Ishikawa (cell line): Measurements from ENCODE around the gene ATRN.

Experiments used
- CEBPB ChIP-seq: IDR thresholded peaks from 2 replicates; pipeline ENCODE4 v1.6.1; 2012
- TF ChIP-seq, protein P1 (sequence below): IDR thresholded peaks from 2 replicates; pipeline ENCODE4 v1.6.1; 2012; ENCODE audit warnings: low read depth, mild to moderate bottlenecking

DNA sequence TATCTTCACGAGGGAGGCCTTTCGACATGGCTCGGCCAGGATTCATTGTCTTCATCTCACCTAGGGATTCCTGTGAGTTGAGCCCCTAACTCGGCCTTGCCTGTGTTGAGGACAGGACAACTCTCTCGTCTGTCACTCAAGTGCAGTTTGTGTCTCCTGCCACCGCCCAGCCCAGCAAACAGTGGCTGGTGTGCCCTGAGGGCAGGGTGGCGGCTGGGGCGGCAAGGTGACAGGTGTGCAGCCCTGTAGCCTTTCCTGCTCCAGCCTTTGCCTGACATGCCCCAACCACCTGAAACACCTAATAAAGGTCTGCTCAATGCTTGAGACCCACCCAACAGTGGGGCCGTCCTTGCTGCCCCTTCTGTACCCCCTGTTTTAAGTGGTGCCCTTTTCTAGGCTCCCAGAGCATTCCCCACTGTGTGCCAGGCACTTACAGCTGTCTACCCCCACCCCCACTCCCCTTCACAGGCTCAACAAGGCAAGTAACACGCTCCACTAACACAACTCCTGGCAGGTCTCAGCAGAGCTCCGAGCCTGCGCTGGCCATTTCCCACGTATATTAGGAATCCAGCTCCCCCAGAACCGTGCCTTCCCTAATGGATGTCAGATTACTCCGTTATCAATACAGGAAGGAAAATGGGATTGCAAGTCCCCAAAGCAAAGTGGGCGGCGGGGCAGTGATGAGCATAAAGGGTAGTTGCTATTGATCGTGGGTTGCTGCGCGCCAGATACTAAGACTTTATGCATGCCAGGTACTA is 174.7 kb downstream of the ATRN start:
- TF ChIP-seq, protein P1, sequence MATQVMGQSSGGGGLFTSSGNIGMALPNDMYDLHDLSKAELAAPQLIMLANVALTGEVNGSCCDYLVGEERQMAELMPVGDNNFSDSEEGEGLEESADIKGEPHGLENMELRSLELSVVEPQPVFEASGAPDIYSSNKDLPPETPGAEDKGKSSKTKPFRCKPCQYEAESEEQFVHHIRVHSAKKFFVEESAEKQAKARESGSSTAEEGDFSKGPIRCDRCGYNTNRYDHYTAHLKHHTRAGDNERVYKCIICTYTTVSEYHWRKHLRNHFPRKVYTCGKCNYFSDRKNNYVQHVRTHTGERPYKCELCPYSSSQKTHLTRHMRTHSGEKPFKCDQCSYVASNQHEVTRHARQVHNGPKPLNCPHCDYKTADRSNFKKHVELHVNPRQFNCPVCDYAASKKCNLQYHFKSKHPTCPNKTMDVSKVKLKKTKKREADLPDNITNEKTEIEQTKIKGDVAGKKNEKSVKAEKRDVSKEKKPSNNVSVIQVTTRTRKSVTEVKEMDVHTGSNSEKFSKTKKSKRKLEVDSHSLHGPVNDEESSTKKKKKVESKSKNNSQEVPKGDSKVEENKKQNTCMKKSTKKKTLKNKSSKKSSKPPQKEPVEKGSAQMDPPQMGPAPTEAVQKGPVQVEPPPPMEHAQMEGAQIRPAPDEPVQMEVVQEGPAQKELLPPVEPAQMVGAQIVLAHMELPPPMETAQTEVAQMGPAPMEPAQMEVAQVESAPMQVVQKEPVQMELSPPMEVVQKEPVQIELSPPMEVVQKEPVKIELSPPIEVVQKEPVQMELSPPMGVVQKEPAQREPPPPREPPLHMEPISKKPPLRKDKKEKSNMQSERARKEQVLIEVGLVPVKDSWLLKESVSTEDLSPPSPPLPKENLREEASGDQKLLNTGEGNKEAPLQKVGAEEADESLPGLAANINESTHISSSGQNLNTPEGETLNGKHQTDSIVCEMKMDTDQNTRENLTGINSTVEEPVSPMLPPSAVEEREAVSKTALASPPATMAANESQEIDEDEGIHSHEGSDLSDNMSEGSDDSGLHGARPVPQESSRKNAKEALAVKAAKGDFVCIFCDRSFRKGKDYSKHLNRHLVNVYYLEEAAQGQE: no peak
- no peak for TF ChIP-seq CEBPB
